PC-3 (cell line): Measurements from ENCODE around the gene SYT9.

Source experiments
- EZH2 ChIP-seq: fragments of 300-600 bp; sonication (generic); IDR thresholded peaks from one replicate; pipeline ENCODE4 v1.6.1; 2017; ENCODE audit warnings: antibody characterized with exemption, mild to moderate bottlenecking, low read length; ENCODE audit not compliant: unreplicated experiment
- EZH2phosphoT487 ChIP-seq: fragments of 300-600 bp; sonication (generic); IDR thresholded peaks from 2 replicates; pipeline ENCODE4 v1.6.1; 2018; ENCODE audit warnings: mild to moderate bottlenecking, antibody characterized with exemption, low read length, borderline replicate concordance
- TF ChIP-seq, protein P1 (sequence below): fragments of 300-600 bp; sonication (generic); conservative IDR thresholded peaks from 2 replicates; pipeline ENCODE4 v1.5.1; 2017; ENCODE audit warnings: antibody characterized with exemption, low read depth, mild to moderate bottlenecking, low read length

DNA sequence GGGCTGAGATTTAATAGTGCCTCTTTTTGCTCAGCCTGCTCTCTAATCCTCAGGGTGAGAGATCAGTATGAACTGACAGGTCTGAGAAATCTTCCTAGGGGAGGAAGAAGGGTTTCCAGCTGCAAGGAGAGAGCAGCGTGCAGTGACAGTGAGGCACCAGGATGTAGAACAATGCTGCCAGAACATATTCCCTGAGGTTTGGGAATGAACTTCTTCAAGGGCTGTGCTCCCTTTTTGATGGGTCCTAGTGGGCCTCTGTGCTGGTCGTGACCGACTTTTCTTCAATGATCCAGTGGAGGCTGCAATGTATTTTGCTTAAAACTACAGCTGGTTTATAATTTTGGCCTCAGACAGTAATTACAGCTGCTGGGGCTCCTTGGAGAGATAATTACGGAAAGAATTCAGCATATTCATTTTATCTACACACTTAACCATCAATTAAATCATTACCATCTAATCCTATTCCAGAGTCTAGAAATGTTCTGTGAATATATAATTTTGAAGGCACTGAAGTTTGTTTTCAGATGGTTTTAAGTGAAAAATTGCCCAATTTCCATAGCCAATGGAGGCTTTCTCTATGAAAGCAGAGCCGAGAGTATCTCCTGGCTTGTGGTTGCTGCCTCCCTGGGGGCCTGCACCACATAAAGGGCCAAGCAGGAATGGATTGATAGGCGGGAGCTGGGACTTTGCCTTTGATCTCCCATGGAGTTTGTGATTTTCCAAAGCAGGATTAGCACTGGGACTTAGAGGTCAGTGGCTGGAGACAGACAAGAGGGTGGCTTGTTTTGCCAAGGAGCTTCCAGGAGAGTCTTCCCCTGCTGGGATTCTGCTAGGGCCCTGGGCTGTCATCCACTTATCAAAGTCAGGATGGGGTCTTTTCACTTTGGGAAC lies 192.6 kb downstream of the SYT9 start:
- TF ChIP-seq, protein P1, sequence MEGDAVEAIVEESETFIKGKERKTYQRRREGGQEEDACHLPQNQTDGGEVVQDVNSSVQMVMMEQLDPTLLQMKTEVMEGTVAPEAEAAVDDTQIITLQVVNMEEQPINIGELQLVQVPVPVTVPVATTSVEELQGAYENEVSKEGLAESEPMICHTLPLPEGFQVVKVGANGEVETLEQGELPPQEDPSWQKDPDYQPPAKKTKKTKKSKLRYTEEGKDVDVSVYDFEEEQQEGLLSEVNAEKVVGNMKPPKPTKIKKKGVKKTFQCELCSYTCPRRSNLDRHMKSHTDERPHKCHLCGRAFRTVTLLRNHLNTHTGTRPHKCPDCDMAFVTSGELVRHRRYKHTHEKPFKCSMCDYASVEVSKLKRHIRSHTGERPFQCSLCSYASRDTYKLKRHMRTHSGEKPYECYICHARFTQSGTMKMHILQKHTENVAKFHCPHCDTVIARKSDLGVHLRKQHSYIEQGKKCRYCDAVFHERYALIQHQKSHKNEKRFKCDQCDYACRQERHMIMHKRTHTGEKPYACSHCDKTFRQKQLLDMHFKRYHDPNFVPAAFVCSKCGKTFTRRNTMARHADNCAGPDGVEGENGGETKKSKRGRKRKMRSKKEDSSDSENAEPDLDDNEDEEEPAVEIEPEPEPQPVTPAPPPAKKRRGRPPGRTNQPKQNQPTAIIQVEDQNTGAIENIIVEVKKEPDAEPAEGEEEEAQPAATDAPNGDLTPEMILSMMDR, result no peak
- TF ChIP-seq EZH2phosphoT487 (no peak), EZH2 (no peak)
